HFFc6 (cell line): Measurements from ENCODE around the gene PNPLA2. TPM values are rescaled to one million over a fixed set of nuclear protein-coding genes. Genes with fewer than 3 reads are reported as not detected.

Source experiments
- DNase-seq: peaks from one replicate; pipeline ENCODE4 v3.0.0-alpha.2; 2018
- H3K27ac Mint-ChIP-seq: 2 replicates; pipeline ENCODE4 v1.8.0; 2020; ENCODE audit warnings: mild to moderate bottlenecking, mixed read lengths
- H3K27me3 Mint-ChIP-seq: 2 replicates; pipeline ENCODE4 v1.8.0; 2021; ENCODE audit warnings: mild to moderate bottlenecking, moderate library complexity, mixed read lengths; ENCODE audit not compliant: insufficient read depth
- H3K36me3 Mint-ChIP-seq: 2 replicates; pipeline ENCODE4 v1.8.0; 2021; ENCODE audit warnings: low read depth, mixed read lengths
- H3K4me1 Mint-ChIP-seq: 2 replicates; pipeline ENCODE4 v1.8.0; 2020; ENCODE audit warnings: low read depth, mixed read lengths
- H3K4me3 Mint-ChIP-seq: 2 replicates; pipeline ENCODE4 v1.8.0; 2020; ENCODE audit warnings: mild to moderate bottlenecking, moderate library complexity, mixed read lengths
- H3K9me3 Mint-ChIP-seq: 2 replicates; pipeline ENCODE4 v1.8.0; 2020; ENCODE audit warnings: mild to moderate bottlenecking, mixed read lengths
- CTCF ChIP-seq: fragments of 200-600 bp; sonication (generic); IDR thresholded peaks from 2 replicates; pipeline ENCODE4 v1.5.0; 2021; ENCODE audit warnings: antibody characterized with exemption, mild to moderate bottlenecking
- total RNA-seq, 6 experiments: library from RNA; stranded (reverse); fragmentation: NEBNext Ultra II Directional; extraction: Animal tissue kit (Norgen Biotek cat#: 25700); gene quantifications; 2 replicates in 1 of 6; 3 replicates in 5 of 6; pipeline ENCODE4 v1.2.3, GENCODE V29; 2021

The PNPLA2 gene
- total RNA-seq, 6 experiments from 2014 or later, result 103 to 148 (median 130) TPM

DNA sequence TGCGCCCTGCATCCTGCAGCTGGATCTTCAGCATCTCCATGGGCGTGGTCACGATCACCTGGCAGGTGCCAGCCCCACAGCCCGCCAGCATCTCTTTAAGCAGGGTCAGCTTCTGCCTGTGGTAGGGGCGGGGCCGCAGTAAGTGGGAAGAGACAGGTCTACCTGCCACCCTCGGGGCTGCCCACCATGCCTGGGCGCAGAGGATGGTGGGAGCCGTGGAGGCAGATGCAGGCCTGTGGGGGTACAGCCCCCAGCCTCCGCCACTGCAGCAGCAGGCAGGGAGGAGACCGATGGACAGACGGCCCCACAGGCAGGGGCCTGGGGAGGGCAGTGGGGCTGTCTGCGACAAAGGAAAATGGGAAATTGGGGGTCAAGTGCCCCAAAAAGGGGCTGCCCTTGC is 25.8 kb upstream of the PNPLA2 start:
- no peaks in the 10 kb centered on the region for H3K9me3 Mint-ChIP-seq

GRCh38 chr11:793556-793955 is 25.2 kb upstream of the PNPLA2 start:
- no peak overlapping the region for H3K27ac Mint-ChIP-seq
- no peaks in the 10 kb centered on the region for H3K36me3 Mint-ChIP-seq
- peaks cover 2% of the 10 kb centered on the region; the same call in 1 of the 2 replicates for H3K27me3 Mint-ChIP-seq
- peaks cover 17% of the 10 kb centered on the region for H3K4me1 Mint-ChIP-seq
- no peak overlapping the region for H3K4me3 Mint-ChIP-seq
- TF ChIP-seq CTCF, result no peak
- no peak for DNase-seq
- H3K9me3 Mint-ChIP-seq, result no peaks in the 10 kb centered on the region

More for the DNA sequence above, 25.8 kb upstream of the PNPLA2 start:
- no peak overlapping the region for H3K4me3 Mint-ChIP-seq
- peaks cover 17% of the 10 kb centered on the region for H3K4me1 Mint-ChIP-seq
- H3K27ac Mint-ChIP-seq, result no peak overlapping the region
- no peaks in the 10 kb centered on the region for H3K36me3 Mint-ChIP-seq
- no peak for TF ChIP-seq CTCF
- DNase-seq, result no peak
- H3K27me3 Mint-ChIP-seq, result peaks cover 2% of the 10 kb centered on the region; the same call in 1 of the 2 replicates

DNA sequence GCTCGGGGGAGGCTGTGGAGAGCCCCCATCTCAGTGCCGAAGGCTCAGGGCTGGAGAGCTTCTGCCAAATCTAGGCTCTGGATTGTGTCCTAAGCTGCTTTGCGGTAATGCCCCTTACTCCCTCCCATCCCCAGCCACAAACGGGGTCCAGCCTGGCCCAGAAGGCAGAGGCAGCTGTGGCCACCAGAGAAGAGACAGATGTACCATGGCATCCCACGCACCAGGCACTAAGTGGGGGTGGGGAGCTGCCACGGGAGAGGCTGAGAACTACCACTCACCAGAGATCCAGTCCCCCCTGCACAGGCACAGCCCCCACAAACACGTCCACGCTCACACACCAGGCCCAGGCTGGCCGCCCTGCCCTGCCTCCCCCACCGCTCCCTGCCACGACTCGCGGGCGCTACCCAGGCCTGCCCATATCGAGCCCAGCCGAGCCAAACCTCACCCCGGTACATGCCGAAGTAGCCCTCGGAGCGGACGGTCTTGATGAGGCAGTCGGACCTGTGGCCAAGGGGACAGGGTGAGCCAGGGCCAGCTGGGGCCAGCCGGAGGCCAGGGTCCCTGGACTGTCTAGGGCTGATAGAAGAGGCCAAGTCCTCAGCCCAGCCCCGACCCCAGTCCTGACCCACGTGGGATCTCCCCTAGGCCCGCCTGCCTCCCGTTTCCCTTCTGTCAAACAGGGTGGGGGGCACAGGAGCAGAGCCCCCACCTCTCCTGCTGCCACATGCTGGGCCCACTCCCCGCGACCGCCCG is 24.5 kb upstream of the PNPLA2 start:
- peaks cover 2% of the 10 kb centered on the region; the same call in 1 of the 2 replicates for H3K27me3 Mint-ChIP-seq
- no peak for DNase-seq
- no peak for TF ChIP-seq CTCF
- H3K9me3 Mint-ChIP-seq, result no peaks in the 10 kb centered on the region
- H3K36me3 Mint-ChIP-seq, result no peaks in the 10 kb centered on the region
- no peak overlapping the region for H3K27ac Mint-ChIP-seq
- peak overlapping the region; percentile 91; the same call in 1 of the 2 replicates for H3K4me3 Mint-ChIP-seq
- peaks cover 17% of the 10 kb centered on the region for H3K4me1 Mint-ChIP-seq

DNA sequence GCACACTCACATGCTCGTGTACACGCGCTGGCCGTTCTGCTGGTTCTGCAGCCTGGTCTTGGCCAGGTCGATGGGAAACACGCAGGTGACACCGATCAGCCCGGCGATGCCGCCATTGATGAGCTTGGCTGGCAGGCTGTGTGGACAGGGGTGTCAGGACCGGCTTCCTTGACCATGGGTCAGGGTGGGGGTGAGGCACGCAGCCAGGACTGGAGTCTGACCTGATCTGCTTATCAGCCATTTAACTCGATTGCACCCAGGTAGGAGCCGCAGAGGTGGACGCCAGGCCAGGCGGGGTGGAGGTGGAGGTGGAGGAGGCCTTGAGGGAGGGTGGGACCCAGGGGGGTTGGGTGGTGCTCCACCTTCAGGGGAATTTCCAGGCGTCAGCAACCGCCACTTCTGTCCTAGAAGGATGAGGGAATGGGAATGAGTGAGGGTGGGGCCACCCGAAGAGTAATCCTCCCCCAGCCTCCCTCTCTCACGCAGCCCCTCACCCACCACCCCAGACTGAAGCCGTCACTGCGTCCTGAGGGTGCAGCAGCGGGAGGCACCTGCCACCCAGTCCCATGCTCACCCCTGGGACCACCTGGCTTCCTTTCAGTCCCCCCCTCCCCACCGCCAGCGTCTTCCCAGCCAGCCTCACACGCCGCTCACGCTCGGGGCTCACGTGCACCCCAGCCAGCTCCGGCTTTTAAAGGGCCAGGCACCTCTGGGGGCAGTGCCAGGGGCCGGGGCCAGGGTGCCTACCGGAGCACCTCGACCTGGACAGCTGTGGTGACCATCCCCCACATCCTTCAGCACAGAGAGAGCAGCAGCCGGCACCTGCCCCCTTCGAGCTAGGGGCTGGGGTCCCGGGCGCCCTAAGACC is 23.7 kb upstream of the PNPLA2 start:
- H3K4me3 Mint-ChIP-seq, result peak overlapping the region; percentile 91
- no peaks in the 10 kb centered on the region for H3K36me3 Mint-ChIP-seq
- H3K27me3 Mint-ChIP-seq, result peaks cover 2% of the 10 kb centered on the region; the same call in 1 of the 2 replicates
- no peak for DNase-seq
- H3K9me3 Mint-ChIP-seq, result no peaks in the 10 kb centered on the region
- peaks cover 17% of the 10 kb centered on the region for H3K4me1 Mint-ChIP-seq
- TF ChIP-seq CTCF, result no peak
- H3K27ac Mint-ChIP-seq, result peak overlapping the region; percentile 54

DNA sequence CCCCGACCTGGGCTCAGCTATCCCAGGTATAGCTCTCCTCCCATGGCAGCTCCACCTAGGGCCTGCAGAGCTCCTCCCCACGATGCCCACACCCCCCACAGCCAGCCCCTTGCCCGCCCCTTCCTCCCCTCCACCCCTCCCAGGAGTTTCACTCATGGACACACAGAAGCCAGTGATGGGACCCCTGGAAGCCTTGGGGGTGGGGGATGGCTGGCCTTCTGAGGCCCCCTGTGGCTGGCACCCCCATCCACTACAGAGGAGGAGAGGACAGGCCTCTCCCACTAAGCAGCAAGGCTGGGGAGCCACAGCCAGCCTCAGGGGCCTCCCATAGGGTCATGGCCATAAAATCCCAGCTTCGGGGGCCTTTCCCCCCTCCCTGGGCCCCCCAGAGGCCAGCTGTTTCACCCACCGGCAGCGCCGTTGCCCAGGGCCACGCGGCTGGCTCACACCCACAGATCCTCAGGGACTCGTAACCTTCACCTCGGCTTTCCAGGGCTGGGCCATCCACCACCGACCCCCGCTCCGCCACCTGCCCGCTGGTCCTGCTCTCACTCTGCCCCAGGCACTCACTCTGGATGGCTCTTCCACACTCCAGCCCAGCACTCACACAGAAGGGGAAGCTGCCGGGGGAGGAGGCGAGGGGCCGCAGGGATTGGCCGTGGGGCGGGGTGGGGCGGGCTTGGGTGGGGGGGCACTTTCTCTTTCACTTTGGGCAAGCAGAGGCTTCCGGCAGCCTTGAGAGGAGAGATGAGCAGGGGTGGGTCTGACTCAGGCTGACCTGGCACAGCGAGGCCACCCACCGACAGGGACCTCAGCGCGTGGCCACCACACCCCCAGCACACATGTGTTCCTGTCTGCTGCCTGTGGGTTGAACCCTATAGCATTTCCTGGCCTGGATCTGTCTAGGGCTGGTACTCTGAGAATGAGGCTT is 22.8 kb upstream of the PNPLA2 start:
- Mint-ChIP-seq H3K9me3 (no peaks in the 10 kb centered on the region), H3K27me3 (peaks cover 2% of the 10 kb centered on the region; the same call in 1 of the 2 replicates), H3K4me1 (peaks cover 12% of the 10 kb centered on the region), H3K27ac (peak overlapping the region; percentile 89), H3K4me3 (peak overlapping the region; percentile 91), H3K36me3 (no peaks in the 10 kb centered on the region)
- DNase-seq, result peak; percentile 85
- TF ChIP-seq CTCF, result no peak
